ENCODE data around the gene C2CD2. TPM values are rescaled to one million over a fixed set of nuclear protein-coding genes. Genes with fewer than 3 reads are reported as not detected.

The C2CD2 gene
- total and polyA plus RNA-seq, 2 donors (not counting 3 experiments of a cell fraction or from before 2014, with no cell fraction given), result 32.6 to 41.2 TPM

DNA sequence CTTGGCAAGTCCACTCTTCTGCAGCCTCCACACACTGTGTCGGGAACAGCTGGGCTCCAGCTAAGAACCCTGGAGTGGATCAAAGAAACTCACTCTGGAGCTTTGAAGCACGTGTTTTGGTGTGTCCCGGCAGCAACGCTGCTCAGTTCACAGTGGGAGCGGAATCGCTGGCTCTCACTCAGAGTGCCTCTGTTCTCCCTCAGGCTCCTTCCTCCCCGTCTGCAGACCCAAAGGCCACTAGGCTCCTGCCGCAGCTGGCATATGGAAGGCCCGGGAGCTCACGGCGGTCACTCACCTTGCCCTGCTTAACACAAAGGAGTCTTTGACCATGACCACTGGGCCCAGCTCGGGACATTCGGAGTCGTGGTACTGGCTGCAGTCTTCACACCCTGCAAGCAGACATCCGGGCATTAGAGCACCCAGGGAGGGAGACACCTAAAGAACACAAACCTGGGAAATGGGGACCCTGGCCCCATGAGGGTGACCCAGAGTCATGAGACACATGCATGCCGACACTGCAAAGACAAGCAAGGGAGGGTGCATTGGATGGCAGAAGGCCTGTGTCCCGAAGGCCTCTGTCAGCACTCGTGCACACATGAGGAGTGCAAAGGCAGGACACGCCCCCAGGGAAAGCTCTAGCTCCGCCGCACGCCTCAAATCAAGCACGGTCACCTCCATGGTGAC lies 94.4 kb downstream of the C2CD2 start:
- no peak overlapping the region for H3K4me2 ChIP-seq (ENCODE audit: insufficient read depth, low read length)
- DNase-seq (ENCODE audit: low read depth, low spot score), result no peak
- dilution Hi-C loops (cut with MboI; ENCODE audit: extremely low pct_ligation_motif_present, low sequenced_read_pairs) (no loop called here), intact Hi-C loops (cut with micrococcal nuclease) (no loop called here)
- no peak for TF ChIP-seq FOS (IDR thresholded peaks at IDR 0.05; ENCODE audit: borderline replicate concordance, insufficient read depth, low read length)
- TF ChIP-seq MYC (IDR thresholded peaks at IDR 0.05; ENCODE audit: low read depth, low read length), result no peak
- TF ChIP-seq, protein P1, sequence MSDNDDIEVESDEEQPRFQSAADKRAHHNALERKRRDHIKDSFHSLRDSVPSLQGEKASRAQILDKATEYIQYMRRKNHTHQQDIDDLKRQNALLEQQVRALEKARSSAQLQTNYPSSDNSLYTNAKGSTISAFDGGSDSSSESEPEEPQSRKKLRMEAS (IDR thresholded peaks at IDR 0.05; ENCODE audit: insufficient read depth, insufficient read length), result no peak
- TF ChIP-seq GATA2 (IDR thresholded peaks at IDR 0.05; ENCODE audit: insufficient read depth, insufficient read length, low read depth, low read length), result no peak
- no peak for TF ChIP-seq POLR2AphosphoS5 (IDR thresholded peaks at IDR 0.05; ENCODE audit: insufficient read depth, low read depth, low read length)
- no peak for TF ChIP-seq POLR2A (IDR thresholded peaks at IDR 0.05; ENCODE audit: low read depth, low read length)
- no peak for TF ChIP-seq JUN (IDR thresholded peaks at IDR 0.05; ENCODE audit: borderline replicate concordance, insufficient read depth, insufficient read length, low read depth)
- TF ChIP-seq, protein P2, sequence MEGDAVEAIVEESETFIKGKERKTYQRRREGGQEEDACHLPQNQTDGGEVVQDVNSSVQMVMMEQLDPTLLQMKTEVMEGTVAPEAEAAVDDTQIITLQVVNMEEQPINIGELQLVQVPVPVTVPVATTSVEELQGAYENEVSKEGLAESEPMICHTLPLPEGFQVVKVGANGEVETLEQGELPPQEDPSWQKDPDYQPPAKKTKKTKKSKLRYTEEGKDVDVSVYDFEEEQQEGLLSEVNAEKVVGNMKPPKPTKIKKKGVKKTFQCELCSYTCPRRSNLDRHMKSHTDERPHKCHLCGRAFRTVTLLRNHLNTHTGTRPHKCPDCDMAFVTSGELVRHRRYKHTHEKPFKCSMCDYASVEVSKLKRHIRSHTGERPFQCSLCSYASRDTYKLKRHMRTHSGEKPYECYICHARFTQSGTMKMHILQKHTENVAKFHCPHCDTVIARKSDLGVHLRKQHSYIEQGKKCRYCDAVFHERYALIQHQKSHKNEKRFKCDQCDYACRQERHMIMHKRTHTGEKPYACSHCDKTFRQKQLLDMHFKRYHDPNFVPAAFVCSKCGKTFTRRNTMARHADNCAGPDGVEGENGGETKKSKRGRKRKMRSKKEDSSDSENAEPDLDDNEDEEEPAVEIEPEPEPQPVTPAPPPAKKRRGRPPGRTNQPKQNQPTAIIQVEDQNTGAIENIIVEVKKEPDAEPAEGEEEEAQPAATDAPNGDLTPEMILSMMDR (IDR thresholded peaks at IDR 0.05; ENCODE audit: extremely low read depth in 1 of 2, insufficient read depth in 1 of 2, low read depth in 1 of 2, low read length in 2 of 2), result no peak
- H3K4me1 ChIP-seq (ENCODE audit: control insufficient read depth, extremely low read depth, insufficient read depth, low read length), result no peaks in the 10 kb centered on the region
- H4K20me1 ChIP-seq (replicated peaks; ENCODE audit: control insufficient read depth, extremely low read depth, insufficient read depth, low read length), result no peaks in the 10 kb centered on the region
- H3K9ac ChIP-seq (replicated peaks; ENCODE audit: extremely low read depth, insufficient read depth, low read length), result no peak overlapping the region
- BruUV-seq (replicated peaks), result no TSS peak
- H3K4me3 ChIP-seq (replicated peaks in 1 of 3; ENCODE audit: insufficient read depth in 1 of 3, low read depth in 1 of 3, low read length in 3 of 3), result no peak overlapping the region
- H3K9me3 ChIP-seq (replicated peaks; ENCODE audit: control insufficient read depth, insufficient read depth, low read length), result no peaks in the 10 kb centered on the region
- H3K9me1 ChIP-seq (replicated peaks; ENCODE audit: control insufficient read depth, extremely low read depth, insufficient read depth, low read length), result no peaks in the 10 kb centered on the region
- H3K27me3 ChIP-seq (ENCODE audit: control insufficient read depth in 2 of 2, insufficient read depth in 2 of 2, low read length in 2 of 2), result no peaks in the 10 kb centered on the region
- CTCF ChIA-PET, result interaction anchor here (0.5 kb wide), 1 partner anchor 450 kb away, joined by 3 read pairs; no protein-coding TSS in a partner anchor
- H3K36me3 ChIP-seq (ENCODE audit: control insufficient read depth in 2 of 2, extremely low read depth in 1 of 2, insufficient read depth in 2 of 2, low read length in 2 of 2), result peaks cover 3 to 11% of the 10 kb centered on the region in 2 experiments
- H3K79me2 ChIP-seq (ENCODE audit: control insufficient read depth, insufficient read depth, low read length), result peaks cover 2% of the 10 kb centered on the region
- POLR2A ChIA-PET, result no interaction called here
- H2AFZ ChIP-seq (ENCODE audit: low read depth, low read length), result no peak overlapping the region
- no peak for FAIRE-seq
- H3K27ac ChIP-seq (ENCODE audit: insufficient read depth, low read depth, low read length), result no peak overlapping the region

Data from endothelial cell of umbilical vein (primary cell).